WTC11 (cell line): ENCODE results near the gene WDFY4. TPM values are rescaled to one million over a fixed set of nuclear protein-coding genes. Genes with fewer than 3 reads are reported as not detected.

ENCODE experiments used
- ATAC-seq: fragments of 200-7000 bp; cut with Tn5 transposase; 2 replicates; pipeline ENCODE4 v1.10.0; 2021; ENCODE audit warnings: mild to moderate bottlenecking, moderate library complexity
- CTCF ChIA-PET: fragments of 300-600 bp; sonication (Branson Sonifier 250); formaldehyde crosslinking; loops from one replicate; lab custom pipeline; 2021; ENCODE audit warnings: antibody characterized with exemption; lab: Charles Lee
- POLR2A ChIA-PET: fragments of 350-600 bp; sonication (Branson Sonifier 250); formaldehyde crosslinking; loops from one replicate; lab custom pipeline; 2021; ENCODE audit warnings: antibody characterized with exemption; lab: Charles Lee
- DNase-seq: peaks from one replicate; pipeline ENCODE4 v3.0.0; 2021; ENCODE audit warnings: low spot score
- H3K27ac Mint-ChIP-seq: 2 replicates; pipeline ENCODE4 v1.8.0; 2021; ENCODE audit warnings: mixed read lengths
- H3K27me3 Mint-ChIP-seq: 2 replicates; pipeline ENCODE4 v1.8.0; 2021; ENCODE audit warnings: low read depth, mild to moderate bottlenecking, moderate library complexity, mixed read lengths
- H3K36me3 Mint-ChIP-seq: 2 replicates; pipeline ENCODE4 v1.8.0; 2021; ENCODE audit warnings: mixed read lengths
- H3K4me1 Mint-ChIP-seq: 2 replicates; pipeline ENCODE4 v1.8.0; 2022; ENCODE audit warnings: mixed read lengths
- H3K4me3 Mint-ChIP-seq: 2 replicates; pipeline ENCODE4 v1.8.0; 2021; ENCODE audit warnings: mild to moderate bottlenecking, moderate library complexity, mixed read lengths
- H3K9me3 Mint-ChIP-seq: 2 replicates; pipeline ENCODE4 v1.8.0; 2021; ENCODE audit warnings: mixed read lengths
- AFF4 ChIP-seq: sonication (generic); formaldehyde crosslinking; IDR thresholded peaks from 2 replicates; pipeline ENCODE4 v1.8.1; 2023; ENCODE audit warnings: mild to moderate bottlenecking, missing genetic modification reagents, borderline replicate concordance
- ELF4 ChIP-seq: sonication (generic); formaldehyde crosslinking; IDR thresholded peaks from 2 replicates; pipeline ENCODE4 v1.8.1; 2022; ENCODE audit warnings: low read depth, mild to moderate bottlenecking, moderate library complexity, missing genetic modification reagents
- FOXJ3 ChIP-seq: sonication (generic); formaldehyde crosslinking; IDR thresholded peaks from 2 replicates; pipeline ENCODE4 v1.9.0; 2021; ENCODE audit warnings: missing genetic modification reagents, mild to moderate bottlenecking, borderline replicate concordance
- GRHL2 ChIP-seq: fragments of 250-450 bp; sonication (Bioruptor Pico); IDR thresholded peaks from 2 replicates; pipeline ENCODE4 v1.8.0; 2022; ENCODE audit warnings: mild to moderate bottlenecking, moderate library complexity; ENCODE audit not compliant: insufficient replicate concordance, severe bottlenecking
- RELA ChIP-seq: sonication (generic); formaldehyde crosslinking; IDR thresholded peaks from 2 replicates; pipeline ENCODE4 v1.8.1; 2022; ENCODE audit warnings: missing genetic modification reagents, mild to moderate bottlenecking, borderline replicate concordance
- ZNF512 ChIP-seq: sonication (generic); formaldehyde crosslinking; IDR thresholded peaks from 2 replicates; pipeline ENCODE4 v1.8.1; 2022; ENCODE audit warnings: missing genetic modification reagents, borderline replicate concordance
- total RNA-seq: library from RNA; stranded (reverse); gene quantifications from 3 replicates; pipeline ENCODE4 v1.2.3, GENCODE V29; 2021
- TF ChIP-seq, protein P1 (sequence below): sonication (generic); formaldehyde crosslinking; IDR thresholded peaks from 2 replicates; pipeline ENCODE4 v1.8.0; 2023; ENCODE audit warnings: mild to moderate bottlenecking, missing genetic modification reagents
- TF ChIP-seq, protein P2 (sequence below): fragments of 200-600 bp; IDR thresholded peaks from 2 replicates; pipeline ENCODE4 v1.8.0; 2022; ENCODE audit warnings: antibody characterized with exemption
- TF ChIP-seq, protein P3 (sequence below): sonication (generic); formaldehyde crosslinking; IDR thresholded peaks from 2 replicates; pipeline ENCODE4 v1.8.0; 2022; ENCODE audit warnings: missing genetic modification reagents

Gene WDFY4
- total RNA-seq, 1 experiment from 2014 or later, result 0.13 TPM

DNA sequence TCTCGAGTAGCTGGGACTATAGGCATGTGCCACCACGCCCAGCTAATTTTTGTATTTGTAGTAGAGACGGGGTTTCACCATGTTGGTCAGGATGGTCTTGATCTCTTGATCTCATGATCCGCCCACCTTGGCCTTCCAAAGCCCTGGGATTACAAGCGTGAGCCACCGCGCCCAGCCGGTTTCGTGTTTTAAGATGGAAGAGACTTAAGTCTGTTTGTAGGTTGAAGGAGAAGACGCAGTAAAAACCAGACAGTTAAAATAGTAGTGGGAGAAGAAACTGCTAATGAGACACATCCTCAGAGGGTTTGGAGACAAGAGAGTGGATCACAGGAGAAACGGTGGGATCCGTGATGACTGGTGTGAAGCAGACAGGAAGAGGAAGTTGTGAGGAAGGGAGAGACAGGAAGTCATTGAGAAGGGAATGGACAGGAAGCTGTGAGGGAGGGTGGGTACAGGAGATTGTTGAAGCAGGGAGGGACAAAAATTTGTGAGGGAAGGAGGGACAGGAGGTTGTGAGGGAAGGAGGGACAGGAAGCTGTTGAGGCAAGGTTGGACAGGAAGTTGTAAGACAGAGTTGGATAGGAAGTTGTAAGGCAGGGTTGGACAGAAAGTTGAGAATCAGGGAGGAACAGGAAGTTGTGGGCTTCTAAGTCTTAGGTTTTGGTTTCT, 115.5 kb downstream of the WDFY4 start (continued):
- TF ChIP-seq, protein P1, sequence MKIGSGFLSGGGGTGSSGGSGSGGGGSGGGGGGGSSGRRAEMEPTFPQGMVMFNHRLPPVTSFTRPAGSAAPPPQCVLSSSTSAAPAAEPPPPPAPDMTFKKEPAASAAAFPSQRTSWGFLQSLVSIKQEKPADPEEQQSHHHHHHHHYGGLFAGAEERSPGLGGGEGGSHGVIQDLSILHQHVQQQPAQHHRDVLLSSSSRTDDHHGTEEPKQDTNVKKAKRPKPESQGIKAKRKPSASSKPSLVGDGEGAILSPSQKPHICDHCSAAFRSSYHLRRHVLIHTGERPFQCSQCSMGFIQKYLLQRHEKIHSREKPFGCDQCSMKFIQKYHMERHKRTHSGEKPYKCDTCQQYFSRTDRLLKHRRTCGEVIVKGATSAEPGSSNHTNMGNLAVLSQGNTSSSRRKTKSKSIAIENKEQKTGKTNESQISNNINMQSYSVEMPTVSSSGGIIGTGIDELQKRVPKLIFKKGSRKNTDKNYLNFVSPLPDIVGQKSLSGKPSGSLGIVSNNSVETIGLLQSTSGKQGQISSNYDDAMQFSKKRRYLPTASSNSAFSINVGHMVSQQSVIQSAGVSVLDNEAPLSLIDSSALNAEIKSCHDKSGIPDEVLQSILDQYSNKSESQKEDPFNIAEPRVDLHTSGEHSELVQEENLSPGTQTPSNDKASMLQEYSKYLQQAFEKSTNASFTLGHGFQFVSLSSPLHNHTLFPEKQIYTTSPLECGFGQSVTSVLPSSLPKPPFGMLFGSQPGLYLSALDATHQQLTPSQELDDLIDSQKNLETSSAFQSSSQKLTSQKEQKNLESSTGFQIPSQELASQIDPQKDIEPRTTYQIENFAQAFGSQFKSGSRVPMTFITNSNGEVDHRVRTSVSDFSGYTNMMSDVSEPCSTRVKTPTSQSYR (CRISPR knock-in tag), result no peak
- TF ChIP-seq RELA (CRISPR knock-in tag) (no peak), AFF4 (CRISPR knock-in tag) (no peak)

DNA sequence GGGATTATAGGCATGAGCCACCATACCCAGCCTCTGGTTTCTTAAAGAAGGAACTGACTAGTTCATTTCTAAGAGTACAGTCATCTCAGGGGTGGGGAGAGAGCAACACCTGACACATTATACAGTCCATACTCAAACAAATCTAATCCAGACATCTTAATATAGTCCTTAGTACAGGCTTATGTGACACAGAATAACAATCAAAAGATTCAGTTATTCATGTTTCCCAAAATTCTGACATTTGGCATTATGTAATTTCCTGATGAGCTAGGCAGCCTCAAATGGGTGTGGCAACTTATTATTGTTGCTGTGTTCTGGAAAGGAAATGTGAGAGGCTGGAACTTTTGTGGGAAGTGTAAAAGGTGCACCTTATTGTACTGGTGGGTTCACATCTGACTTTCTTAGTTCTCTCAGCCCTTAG, 116.3 kb downstream of the WDFY4 start:
- CTCF ChIA-PET, result interaction anchor here (1.4 kb wide), 1 partner anchor 143 kb away, joined by 4 read pairs; no protein-coding TSS in a partner anchor
- Mint-ChIP-seq H3K27ac (no peak overlapping the region), H3K36me3 (no peaks in the 10 kb centered on the region), H3K4me3 (no peak overlapping the region), H3K27me3 (peaks cover 7% of the 10 kb centered on the region; the same call in 1 of the 2 replicates), H3K4me1 (peaks cover 16% of the 10 kb centered on the region)
- POLR2A ChIA-PET, result no interaction called here
- no peak for ATAC-seq
- TF ChIP-seq ELF4 (CRISPR knock-in tag) (no peak), ZNF512 (CRISPR knock-in tag) (no peak), FOXJ3 (CRISPR knock-in tag) (no peak), GRHL2 (CRISPR knock-in tag) (no peak)
- TF ChIP-seq, protein P2, sequence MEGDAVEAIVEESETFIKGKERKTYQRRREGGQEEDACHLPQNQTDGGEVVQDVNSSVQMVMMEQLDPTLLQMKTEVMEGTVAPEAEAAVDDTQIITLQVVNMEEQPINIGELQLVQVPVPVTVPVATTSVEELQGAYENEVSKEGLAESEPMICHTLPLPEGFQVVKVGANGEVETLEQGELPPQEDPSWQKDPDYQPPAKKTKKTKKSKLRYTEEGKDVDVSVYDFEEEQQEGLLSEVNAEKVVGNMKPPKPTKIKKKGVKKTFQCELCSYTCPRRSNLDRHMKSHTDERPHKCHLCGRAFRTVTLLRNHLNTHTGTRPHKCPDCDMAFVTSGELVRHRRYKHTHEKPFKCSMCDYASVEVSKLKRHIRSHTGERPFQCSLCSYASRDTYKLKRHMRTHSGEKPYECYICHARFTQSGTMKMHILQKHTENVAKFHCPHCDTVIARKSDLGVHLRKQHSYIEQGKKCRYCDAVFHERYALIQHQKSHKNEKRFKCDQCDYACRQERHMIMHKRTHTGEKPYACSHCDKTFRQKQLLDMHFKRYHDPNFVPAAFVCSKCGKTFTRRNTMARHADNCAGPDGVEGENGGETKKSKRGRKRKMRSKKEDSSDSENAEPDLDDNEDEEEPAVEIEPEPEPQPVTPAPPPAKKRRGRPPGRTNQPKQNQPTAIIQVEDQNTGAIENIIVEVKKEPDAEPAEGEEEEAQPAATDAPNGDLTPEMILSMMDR, result no peak
- TF ChIP-seq, protein P3, sequence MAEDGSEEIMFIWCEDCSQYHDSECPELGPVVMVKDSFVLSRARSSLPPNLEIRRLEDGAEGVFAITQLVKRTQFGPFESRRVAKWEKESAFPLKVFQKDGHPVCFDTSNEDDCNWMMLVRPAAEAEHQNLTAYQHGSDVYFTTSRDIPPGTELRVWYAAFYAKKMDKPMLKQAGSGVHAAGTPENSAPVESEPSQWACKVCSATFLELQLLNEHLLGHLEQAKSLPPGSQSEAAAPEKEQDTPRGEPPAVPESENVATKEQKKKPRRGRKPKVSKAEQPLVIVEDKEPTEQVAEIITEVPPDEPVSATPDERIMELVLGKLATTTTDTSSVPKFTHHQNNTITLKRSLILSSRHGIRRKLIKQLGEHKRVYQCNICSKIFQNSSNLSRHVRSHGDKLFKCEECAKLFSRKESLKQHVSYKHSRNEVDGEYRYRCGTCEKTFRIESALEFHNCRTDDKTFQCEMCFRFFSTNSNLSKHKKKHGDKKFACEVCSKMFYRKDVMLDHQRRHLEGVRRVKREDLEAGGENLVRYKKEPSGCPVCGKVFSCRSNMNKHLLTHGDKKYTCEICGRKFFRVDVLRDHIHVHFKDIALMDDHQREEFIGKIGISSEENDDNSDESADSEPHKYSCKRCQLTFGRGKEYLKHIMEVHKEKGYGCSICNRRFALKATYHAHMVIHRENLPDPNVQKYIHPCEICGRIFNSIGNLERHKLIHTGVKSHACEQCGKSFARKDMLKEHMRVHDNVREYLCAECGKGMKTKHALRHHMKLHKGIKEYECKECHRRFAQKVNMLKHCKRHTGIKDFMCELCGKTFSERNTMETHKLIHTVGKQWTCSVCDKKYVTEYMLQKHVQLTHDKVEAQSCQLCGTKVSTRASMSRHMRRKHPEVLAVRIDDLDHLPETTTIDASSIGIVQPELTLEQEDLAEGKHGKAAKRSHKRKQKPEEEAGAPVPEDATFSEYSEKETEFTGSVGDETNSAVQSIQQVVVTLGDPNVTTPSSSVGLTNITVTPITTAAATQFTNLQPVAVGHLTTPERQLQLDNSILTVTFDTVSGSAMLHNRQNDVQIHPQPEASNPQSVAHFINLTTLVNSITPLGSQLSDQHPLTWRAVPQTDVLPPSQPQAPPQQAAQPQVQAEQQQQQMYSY, result no peak
- TF ChIP-seq, all 79 proteins: peak for 0
- peaks cover 6% of the 10 kb centered on the region for H3K9me3 Mint-ChIP-seq
- DNase-seq, result no peak
